CMK (cell line): Measurements from ENCODE around the gene GPR146.
"Not testable (repeated sequence)": the region's sequence is repeated elsewhere in the genome, so short reads cannot be mapped to it uniquely, and the experiment has no call there.

Experiments
- DNase-seq: peaks from one replicate; pipeline ENCODE4 v3.0.0-alpha.2; 2010; ENCODE audit warnings: low read depth

The GPR146 gene, protein sequence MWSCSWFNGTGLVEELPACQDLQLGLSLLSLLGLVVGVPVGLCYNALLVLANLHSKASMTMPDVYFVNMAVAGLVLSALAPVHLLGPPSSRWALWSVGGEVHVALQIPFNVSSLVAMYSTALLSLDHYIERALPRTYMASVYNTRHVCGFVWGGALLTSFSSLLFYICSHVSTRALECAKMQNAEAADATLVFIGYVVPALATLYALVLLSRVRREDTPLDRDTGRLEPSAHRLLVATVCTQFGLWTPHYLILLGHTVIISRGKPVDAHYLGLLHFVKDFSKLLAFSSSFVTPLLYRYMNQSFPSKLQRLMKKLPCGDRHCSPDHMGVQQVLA

DNA sequence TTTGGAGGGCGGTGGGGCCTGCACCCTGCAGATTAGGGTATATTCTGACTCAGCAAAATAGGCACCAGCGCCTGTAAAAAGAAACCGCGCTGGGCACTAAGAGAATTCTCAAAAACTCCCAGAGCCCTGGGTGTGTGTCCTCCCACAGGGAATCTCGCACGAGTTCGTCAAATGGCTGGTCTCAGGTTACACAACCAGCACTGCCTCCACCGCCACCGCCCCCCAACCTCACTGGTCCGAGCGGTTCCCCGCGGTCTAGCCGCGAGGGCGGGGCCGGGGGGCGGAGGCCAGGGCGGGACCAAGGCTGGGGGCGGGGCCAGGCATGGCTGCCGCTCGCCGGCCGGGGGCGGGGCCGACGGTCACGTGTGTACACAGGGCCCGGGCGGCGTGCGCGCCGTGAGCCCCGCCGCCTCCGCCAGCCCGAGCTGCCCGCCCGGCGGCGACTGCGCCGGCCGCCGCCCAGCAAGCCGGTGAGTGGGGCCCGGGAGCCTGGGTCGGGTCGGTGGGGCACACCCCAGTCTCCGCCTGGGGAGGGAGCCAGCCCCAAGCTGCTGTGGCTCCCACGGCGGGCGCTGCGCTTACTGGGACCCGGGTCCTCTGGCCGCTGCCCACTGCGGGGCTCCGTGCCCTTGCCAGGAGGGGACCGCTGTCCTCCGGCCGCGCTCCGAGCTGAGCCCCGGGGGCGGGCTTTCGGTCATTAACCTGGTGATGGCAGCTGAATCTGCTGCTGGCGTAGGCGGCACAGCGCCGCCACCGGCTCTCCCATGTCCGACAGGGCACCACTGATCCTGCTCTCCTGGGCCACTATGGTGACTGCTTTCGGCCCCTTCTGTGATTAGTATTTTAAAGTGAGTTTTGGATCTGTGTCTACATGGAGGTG lies at the start of gene GPR146:
Gene GPR146 (plus strand): TSS at position 358 of the 880 bp plus-strand sequence. CDS start 12,970 bp downstream, outside the sequence.
- DNase-seq: peak; percentile 84

DNA sequence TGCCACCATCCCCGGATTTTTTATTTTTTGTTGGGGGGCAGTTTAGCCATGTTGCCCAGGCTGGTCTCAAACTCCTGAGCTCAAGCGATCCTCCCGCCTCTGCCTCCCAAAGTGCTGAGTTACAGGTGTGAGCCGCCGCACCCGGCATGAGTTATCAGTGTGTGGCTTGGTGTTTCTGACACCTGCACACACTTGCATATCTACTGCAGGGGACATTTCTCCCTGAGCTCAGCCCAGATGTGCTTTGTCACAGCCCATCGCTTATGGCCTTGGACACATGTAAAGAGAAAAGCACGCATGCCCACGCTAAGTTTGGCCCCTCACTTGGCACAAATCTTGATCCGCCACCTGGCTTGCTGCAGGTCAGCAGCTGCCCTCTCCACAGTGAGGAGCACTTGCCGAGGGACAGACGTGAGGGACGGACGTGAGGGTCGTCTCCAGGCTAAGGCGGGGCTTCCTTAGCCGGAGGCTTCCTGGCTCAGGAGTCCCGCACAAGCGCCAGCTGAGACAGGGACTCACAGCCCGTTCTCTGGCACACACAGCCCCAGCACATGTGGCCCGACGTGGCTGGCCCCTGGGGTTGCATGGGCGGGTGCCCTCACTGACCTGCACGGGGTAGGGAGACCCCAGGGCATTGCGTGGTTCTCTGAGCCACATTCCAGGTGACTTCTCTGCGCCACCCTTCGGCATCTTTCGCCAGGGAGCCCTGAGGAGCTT lies 49.6 kb upstream of the GPR146 start:
- DNase-seq: no peak

- DNase-seq: no peak
Observed at GRCh38 chr7:995571-995970, 48.8 kb upstream of the GPR146 start.

GRCh38 chr7:996079-996872 lies 48.1 kb upstream of the GPR146 start:
- DNase-seq: peak; percentile 69

GRCh38 chr7:997404-998395 lies 46.6 kb upstream of the GPR146 start:
- DNase-seq: no peak

DNA sequence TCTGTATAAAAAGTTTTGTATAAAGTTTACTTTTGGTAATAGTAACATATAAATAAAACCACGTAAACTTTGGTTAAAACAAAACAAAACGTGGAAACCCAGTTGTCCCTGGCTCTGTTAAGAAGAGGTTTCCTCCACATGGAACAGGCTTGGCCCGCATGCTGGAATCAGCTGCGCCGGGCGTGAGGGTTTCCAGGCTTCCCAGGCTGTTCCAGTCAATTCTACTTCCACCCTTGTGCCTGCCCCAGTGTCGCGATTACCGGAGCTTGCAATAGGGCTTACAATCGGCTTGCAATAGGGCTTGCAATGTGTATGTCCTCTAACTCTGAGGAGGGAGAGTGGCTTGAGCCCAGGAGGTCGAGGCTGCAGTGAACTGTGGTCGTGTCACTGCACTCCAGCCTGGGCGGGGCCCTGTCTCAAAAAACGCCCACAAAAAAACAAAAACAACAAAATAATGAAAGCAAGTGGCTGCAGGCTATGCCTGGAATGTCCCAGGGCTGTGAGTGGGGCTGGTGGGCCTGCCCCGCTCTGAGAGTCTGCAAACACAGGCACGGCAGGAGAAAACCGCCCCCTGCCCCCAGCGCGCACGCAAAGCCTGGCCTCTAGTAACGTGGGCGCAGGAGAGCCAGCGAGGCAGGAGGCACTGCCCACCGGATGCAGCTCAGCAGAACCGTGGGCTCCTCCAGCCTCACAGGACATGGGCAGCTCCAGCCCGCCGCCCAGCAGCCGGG lies 45.0 kb upstream of the GPR146 start:
- DNase-seq: no peak

DNA sequence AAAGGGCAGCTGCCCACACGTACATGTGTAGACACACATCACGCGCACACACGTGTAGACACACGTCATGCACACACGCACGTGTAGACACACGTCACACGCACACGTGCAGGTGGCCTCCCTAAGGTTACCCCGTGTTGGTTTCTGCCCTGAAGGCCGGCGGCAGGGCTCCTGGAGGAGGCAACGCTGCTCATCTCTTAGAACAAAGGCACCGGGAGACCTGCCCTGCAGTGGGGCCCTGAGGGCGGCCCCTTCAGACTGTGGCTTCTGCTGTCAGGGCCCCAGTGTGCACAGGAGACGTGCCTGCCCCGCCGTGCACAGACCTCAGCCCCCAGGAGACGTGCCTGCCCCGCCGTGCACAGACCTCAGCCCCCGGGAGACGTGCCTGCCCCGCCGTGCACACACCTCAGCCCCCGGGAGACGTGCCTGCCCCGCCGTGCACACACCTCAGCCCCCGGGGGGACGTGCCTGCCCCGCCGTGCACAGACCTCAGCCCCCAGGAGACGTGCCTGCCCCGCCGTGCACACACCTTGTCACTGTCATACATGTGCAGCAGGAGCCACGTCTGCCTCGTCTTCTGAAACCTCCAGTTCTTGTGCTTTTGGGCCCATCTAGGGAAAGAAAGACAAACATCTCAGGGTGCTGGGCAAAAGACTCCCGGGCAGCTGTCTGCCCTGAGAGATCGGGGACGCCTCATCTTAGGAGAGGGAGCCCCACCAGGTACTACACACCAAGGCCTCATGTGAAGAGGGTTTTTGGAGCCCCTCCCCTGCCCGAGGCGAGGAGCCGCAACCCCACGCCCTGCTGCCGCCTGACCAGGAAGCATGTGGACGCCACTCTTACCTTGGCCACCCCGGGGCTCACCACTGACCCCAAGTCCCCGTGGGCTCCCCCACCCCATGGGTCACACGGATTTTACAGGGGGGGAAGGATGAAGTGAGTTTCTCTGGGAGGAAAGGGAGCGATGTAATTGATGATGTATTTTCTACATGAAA lies 44.1 kb upstream of the GPR146 start:
- no peak for DNase-seq

DNA sequence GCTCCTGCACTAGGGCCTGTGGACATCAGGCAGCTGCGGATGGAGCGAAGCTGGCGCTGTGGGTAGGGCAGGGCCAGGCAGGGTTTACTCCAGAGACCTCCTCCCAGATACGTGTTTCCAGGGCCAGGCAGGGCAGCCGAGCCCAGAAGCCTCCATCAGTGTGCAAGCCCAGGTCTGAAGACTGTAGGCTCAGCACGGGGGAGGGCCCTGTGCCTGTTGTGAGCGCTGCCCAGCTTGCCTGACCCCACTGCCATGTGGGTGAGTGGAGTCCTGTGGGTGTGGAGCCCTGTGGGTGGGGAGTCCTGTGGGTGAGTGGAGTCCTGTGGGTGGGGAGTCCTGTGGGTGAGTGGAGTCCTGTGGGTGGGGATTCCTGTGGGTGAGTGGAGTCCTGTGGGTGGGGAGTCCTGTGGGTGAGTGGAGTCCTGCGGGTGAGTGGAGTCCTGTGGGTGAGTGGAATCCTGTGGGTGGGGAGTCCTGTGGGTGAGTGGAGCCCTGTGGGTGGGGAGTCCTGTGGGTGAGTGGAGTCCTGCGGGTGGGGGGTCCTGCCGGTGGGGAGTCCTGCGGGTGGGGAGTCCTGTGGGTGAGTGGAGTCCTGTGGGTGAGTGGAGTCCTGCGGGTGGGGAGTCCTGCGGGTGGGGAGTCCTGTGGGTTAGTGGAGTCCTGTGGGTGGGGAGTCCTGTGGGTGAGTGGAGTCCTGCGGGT lies 43.1 kb upstream of the GPR146 start:
- DNase-seq: not testable (repeated sequence)

DNA sequence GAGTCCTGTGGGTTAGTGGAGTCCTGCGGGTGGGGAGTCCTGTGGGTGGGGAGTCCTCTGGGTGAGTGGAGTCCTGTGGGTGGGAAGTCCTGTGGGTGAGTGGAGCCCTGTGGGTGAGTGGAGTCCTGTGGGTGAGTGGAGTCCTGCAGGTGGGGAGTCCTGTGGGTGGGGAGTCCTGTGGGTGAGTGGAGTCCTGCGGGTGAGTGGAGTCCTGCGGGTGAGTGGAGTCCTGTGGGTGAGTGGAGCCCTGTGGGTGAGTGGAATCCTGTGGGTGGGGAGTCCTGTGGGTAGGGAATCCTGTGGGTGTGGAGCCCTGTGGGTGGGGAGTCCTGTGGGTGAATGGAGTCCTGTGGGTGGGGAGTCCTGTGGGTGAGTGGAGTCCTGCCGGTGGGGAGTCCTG lies 42.3 kb upstream of the GPR146 start:
- not testable (repeated sequence) for DNase-seq

DNA sequence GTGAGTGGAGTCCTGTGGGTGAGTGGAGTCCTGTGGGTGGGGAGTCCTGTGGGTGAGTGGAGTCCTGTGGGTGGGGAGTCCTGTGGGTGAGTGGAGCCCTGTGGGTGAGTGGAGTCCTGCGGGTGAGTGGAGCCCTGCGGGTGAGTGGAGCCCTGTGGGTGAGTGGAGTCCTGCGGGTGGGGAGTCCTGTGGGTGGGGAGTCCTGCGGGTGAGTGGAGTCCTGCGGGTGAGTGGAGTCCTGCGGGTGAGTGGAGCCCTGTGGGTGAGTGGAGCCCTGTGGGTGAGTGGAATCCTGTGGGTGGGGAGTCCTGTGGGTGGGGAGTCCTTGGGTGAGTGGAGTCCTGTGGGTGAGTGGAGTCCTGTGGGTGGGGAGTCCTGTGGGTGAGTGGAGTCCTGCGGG lies 41.9 kb upstream of the GPR146 start:
- DNase-seq: not testable (repeated sequence)

DNA sequence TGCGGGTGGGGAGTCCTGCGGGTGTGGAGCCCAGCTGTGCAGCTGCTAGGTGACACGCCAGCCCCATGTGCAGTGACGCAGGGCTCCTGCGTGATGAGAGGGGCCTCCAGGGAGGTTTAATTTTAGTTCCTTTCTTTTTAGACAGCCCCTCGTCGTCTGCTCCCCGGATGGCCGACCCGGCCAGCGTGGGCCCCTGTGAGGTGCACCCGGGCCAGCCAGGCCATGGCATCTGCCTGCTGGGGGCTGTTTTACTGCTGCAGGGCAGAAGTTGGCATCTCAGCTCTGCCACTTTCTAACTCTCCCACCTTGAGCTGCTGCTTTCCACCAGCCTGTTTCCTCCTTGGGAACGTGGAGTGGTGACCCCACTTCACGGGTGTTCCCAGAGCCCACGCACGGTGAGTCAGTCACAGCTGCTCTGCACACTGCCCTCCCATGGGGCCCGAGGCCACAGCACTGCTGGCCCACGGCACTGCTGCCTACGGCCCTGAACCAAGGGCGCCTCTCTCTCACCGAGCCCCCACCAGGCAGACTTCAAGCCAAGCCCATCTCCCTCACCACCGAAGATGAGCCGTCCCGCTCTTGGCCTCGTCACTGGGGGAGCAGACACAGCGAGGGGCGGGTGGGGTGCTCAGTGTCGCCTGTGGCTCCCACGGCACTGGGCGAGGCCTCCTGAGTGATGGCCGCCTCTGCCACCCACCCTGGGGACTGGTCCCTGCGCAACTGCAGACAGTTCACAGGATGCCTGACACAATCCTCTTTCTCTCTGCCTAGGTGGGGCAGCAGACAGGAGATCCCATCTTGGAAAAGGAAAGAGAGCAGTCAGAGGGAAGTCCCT lies 40.1 kb upstream of the GPR146 start:
- DNase-seq: no peak

DNA sequence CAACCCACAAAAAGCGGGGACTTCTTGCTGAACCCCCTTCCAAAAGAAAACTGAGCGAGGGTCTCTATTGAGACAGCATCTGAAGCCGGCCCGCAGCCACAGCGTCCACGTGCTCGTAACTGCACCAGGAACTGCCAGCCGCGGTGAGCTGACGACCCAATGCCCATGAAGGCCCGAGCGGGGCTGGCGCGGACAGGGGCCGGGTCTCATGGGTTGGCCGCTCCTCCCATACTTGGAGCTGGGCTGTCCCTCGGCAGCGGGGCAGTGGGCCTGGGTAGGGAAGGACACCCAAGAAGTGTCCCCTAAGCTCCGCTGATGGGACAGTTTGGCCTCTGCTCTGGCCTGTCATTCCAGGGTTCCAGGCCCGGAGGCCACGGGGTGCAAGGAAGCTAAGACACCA lies 39.0 kb upstream of the GPR146 start:
- DNase-seq: no peak

DNA sequence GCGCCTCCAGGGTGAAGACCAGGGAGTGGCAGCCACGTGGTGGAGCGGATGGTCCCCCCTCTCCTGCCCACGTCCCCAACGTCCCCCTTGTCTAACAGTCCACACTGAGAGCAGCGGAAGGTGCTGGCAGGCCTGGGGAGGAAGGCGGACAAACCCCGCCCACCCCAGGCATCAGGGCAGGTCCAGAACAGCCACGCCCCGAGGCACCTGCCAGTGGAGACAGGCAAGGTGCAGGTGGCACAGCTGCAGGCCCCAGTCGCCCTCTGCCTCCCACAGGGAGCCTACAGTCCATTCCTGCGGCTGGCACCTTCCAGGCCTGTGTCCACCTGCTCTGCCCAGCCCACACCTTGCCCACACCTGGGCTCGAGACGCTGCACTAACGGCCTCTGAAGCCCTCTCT lies 36.4 kb upstream of the GPR146 start:
- no peak for DNase-seq

- no peak for DNase-seq
Observed at GRCh38 chr7:1008733-1009363, 35.5 kb upstream of the GPR146 start.

- no peak for DNase-seq
Observed at GRCh38 chr7:1009747-1010146, 34.6 kb upstream of the GPR146 start.

GRCh38 chr7:1010226-1010625 lies 34.1 kb upstream of the GPR146 start:
- DNase-seq: no peak
